ENCODE results near the gene SLC2A4RG. TPM values are rescaled to one million over a fixed set of nuclear protein-coding genes. Genes with fewer than 3 reads are reported as not detected.
A peak's percentile ranks its signal among the peaks of the same experiment; 100 is the strongest.
"Not testable (repeated sequence)": the region's sequence is repeated elsewhere in the genome, so short reads cannot be mapped to it uniquely, and the experiment has no call there.

The SLC2A4RG gene
- total RNA-seq, 1 donor from 2014 or later: 64.1 TPM

- no peak overlapping the region for H3K27ac ChIP-seq
- DNase-seq (no peak), ATAC-seq (peak; percentile 6)
- TF ChIP-seq, protein P1, sequence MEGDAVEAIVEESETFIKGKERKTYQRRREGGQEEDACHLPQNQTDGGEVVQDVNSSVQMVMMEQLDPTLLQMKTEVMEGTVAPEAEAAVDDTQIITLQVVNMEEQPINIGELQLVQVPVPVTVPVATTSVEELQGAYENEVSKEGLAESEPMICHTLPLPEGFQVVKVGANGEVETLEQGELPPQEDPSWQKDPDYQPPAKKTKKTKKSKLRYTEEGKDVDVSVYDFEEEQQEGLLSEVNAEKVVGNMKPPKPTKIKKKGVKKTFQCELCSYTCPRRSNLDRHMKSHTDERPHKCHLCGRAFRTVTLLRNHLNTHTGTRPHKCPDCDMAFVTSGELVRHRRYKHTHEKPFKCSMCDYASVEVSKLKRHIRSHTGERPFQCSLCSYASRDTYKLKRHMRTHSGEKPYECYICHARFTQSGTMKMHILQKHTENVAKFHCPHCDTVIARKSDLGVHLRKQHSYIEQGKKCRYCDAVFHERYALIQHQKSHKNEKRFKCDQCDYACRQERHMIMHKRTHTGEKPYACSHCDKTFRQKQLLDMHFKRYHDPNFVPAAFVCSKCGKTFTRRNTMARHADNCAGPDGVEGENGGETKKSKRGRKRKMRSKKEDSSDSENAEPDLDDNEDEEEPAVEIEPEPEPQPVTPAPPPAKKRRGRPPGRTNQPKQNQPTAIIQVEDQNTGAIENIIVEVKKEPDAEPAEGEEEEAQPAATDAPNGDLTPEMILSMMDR (IDR thresholded peaks at IDR 0.05): peak; percentile 56
- H3K9me3 ChIP-seq: no peaks in the 10 kb centered on the region
- peaks cover 11% of the 10 kb centered on the region for H3K4me1 ChIP-seq
- no peak overlapping the region for H3K4me3 ChIP-seq
- intact Hi-C loops (cut with DNase I): no loop called here
- H3K36me3 ChIP-seq: no peaks in the 10 kb centered on the region
- H3K27me3 ChIP-seq: no peaks in the 10 kb centered on the region
Observed at GRCh38 chr20:63775096-63775978, 35.8 kb downstream of the SLC2A4RG start.

DNA sequence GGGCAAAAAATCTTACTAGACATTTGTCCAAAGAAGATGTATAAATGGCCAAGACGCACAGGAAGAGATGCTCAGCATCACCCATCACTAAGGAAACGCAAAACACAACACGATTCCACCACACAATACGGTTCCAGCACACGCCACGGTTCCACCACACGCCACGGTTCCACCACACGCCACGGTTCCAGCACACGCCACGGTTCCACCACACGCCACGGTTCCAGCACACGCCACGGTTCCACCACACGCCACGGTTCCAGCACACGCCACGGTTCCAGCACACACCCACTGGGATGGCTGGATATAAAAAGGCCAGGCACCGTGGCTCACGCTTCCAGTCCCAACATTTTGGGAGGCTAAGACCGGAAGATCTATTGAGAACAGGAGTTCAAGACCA is 37.3 kb downstream of the SLC2A4RG start:
- H3K36me3 ChIP-seq; H3K9me3 ChIP-seq; intact Hi-C loops (cut with DNase I); H3K4me3 ChIP-seq; DNase-seq; H3K27me3 ChIP-seq; ATAC-seq; H3K27ac ChIP-seq: not testable (repeated sequence)
- H3K4me1 ChIP-seq: peaks cover 11% of the 10 kb centered on the region

DNA sequence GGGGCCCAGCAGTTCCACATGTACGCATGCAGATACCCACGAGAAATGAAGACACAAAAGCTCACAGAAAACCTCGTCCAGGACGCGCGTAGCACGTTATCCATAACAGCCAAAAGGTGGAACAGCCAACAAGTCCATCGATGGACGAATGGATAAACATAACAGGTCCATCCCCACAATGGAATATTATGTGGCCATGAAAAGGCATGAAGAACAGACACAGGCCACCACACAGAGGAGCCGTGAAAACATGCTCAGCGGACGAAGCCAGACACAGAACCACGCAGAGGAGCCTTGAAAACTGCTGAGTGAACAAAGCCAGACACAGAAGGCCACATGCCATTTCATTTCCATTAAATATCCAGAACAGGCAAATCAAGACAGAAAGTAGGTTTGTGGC is 38.0 kb downstream of the SLC2A4RG start:
- ATAC-seq (no peak), DNase-seq (no peak)
- Histone ChIP-seq H3K27me3 (no peaks in the 10 kb centered on the region), H3K4me1 (peaks cover 11% of the 10 kb centered on the region), H3K27ac (no peak overlapping the region), H3K9me3 (no peaks in the 10 kb centered on the region), H3K4me3 (no peak overlapping the region), H3K36me3 (no peaks in the 10 kb centered on the region)
- TF ChIP-seq, protein P1 (IDR thresholded peaks at IDR 0.05): no peak
- intact Hi-C loops (cut with DNase I): no loop called here

- Histone ChIP-seq H3K27me3 (no peaks in the 10 kb centered on the region), H3K36me3 (no peaks in the 10 kb centered on the region), H3K4me1 (peaks cover 6% of the 10 kb centered on the region), H3K27ac (no peak overlapping the region), H3K9me3 (no peaks in the 10 kb centered on the region), H3K4me3 (no peak overlapping the region)
- no peak for ATAC-seq
- no peak for DNase-seq
- intact Hi-C loops (cut with DNase I): no loop called here
- TF ChIP-seq, protein P1 (IDR thresholded peaks at IDR 0.05): no peak
Observed at GRCh38 chr20:63778034-63778752, 38.6 kb downstream of the SLC2A4RG start.

- H3K27ac ChIP-seq: no peak overlapping the region
- H3K4me3 ChIP-seq: no peak overlapping the region
- DNase-seq: no peak
- H3K9me3 ChIP-seq: no peaks in the 10 kb centered on the region
- H3K36me3 ChIP-seq: no peaks in the 10 kb centered on the region
- TF ChIP-seq, protein P1 (IDR thresholded peaks at IDR 0.05): no peak
- no peaks in the 10 kb centered on the region for H3K27me3 ChIP-seq
- no peaks in the 10 kb centered on the region for H3K4me1 ChIP-seq
- ATAC-seq: no peak
- intact Hi-C loops (cut with DNase I): no loop called here
Observed at GRCh38 chr20:63778857-63779256, 39.3 kb downstream of the SLC2A4RG start.

GRCh38 chr20:63781181-63781580 is 41.6 kb downstream of the SLC2A4RG start:
- DNase-seq (no peak), ATAC-seq (no peak)
- Histone ChIP-seq H3K9me3 (no peaks in the 10 kb centered on the region), H3K36me3 (no peaks in the 10 kb centered on the region), H3K27me3 (no peaks in the 10 kb centered on the region), H3K4me3 (no peak overlapping the region), H3K27ac (no peak overlapping the region), H3K4me1 (no peaks in the 10 kb centered on the region)
- intact Hi-C loops (cut with DNase I): loop anchor here (5.0 kb wide), 1 partner anchor 81 kb away; the partner anchor contains the start of gene ABHD16B
- TF ChIP-seq, protein P1 (IDR thresholded peaks at IDR 0.05): no peak

Measured in upper lobe of right lung (tissue), 1 donor.